HepG2 (cell line): Measurements from ENCODE around the gene TFCP2L1. TPM values are rescaled to one million over a fixed set of nuclear protein-coding genes. Genes with fewer than 3 reads are reported as not detected.

Experiments
- ATAC-seq: fragments of 200-7000 bp; cut with Tn5 transposase; 3 replicates; pipeline ENCODE4 v1.9.1; 2020; ENCODE audit warnings: mild to moderate bottlenecking, moderate library complexity
- BruUV-seq: library from RNA; stranded (reverse); fragments of 400-500 nt; replicated peaks from 2 replicates; lab custom pipeline; 2021; lab: Mats Ljungman, UMichigan
- CTCF ChIA-PET: fragments of 300-600 bp; formaldehyde crosslinking; extraction: SDS; loops from one replicate; lab custom pipeline; 2021; ENCODE audit warnings: low total read pairs, inconsistent platforms, low intra/inter-chr PET ratio; lab: Yijun Ruan, JAX
- POLR2A ChIA-PET: fragments of 350-600 bp; sonication (Branson Sonifier 250); formaldehyde crosslinking; loops from one replicate; lab custom pipeline; 2020; ENCODE audit warnings: antibody characterized with exemption, inconsistent platforms; lab: Yijun Ruan, JAX
- DNase-seq: peaks from one replicate; pipeline ENCODE4 v3.0.0-alpha.2; 2015; ENCODE audit warnings: low spot score
- FAIRE-seq: peaks from 3 replicates; lab custom pipeline; 2011; peaks lifted over from hg19 to GRCh38; lab: Jason Lieb, UNC
- H2AFZ ChIP-seq: one replicate; pipeline ENCODE4 v1.6.1; 2011; ENCODE audit warnings: low read length, inconsistent platforms
- H3K27ac ChIP-seq: fragments of 300-600 bp; 3 replicates; pipeline ENCODE4 v1.8.0; 2011; ENCODE audit warnings: mixed run types, mild to moderate bottlenecking, mixed read lengths, low read length, inconsistent platforms; ENCODE audit not compliant: insufficient read depth; ENCODE audit errors: extremely low read length
- H3K27me3 ChIP-seq, 2 experiments: fragments of 200-600 bp in 1 of 2; 2 replicates in 1 of 2; 3 replicates in 1 of 2; pipeline versions ENCODE4 v1.6.0 to v1.8.0; 2011; ENCODE audit warnings: low read length in 2 of 2, mild to moderate bottlenecking in 2 of 2, moderate library complexity in 2 of 2, inconsistent platforms in 1 of 2; ENCODE audit not compliant: insufficient read depth in 2 of 2, control insufficient read depth in 1 of 2
- H3K36me3 ChIP-seq, 2 experiments: fragments of 200-600 bp in 1 of 2; replicated peaks in 1 of 2; 2 replicates in 1 of 2; 3 replicates in 1 of 2; pipeline versions ENCODE4 v1.5.1 to v1.8.0; 2011; ENCODE audit warnings: low read length in 2 of 2, inconsistent platforms in 1 of 2; ENCODE audit not compliant: insufficient read depth in 2 of 2, control insufficient read depth in 1 of 2
- H3K4me1 ChIP-seq: 2 replicates; pipeline ENCODE4 v1.5.1; 2012; ENCODE audit warnings: low read length, inconsistent platforms; ENCODE audit not compliant: insufficient read depth
- H3K4me2 ChIP-seq: 2 replicates; pipeline ENCODE4 v1.6.0; 2011; ENCODE audit warnings: low read depth, low read length, inconsistent platforms
- H3K4me3 ChIP-seq, 3 experiments: fragments of 200-600 bp in 1 of 3; sonication (generic), shearing (Covaris generic) in 1 of 3; replicated peaks in 1 of 3; 2 replicates each; pipeline ENCODE4 v1.5.1; 2011 to 2016; ENCODE audit warnings: low read length in 3 of 3, inconsistent platforms in 2 of 3, low read depth in 2 of 3, mild to moderate bottlenecking in 2 of 3, control low read depth in 1 of 3, mixed read lengths in 1 of 3; ENCODE audit not compliant: insufficient read depth in 1 of 3
- H3K79me2 ChIP-seq: one replicate; pipeline ENCODE4 v1.6.1; 2011; ENCODE audit warnings: low read length, inconsistent platforms; ENCODE audit not compliant: insufficient read depth
- H3K9ac ChIP-seq: 2 replicates; pipeline ENCODE4 v1.6.0; 2011; ENCODE audit warnings: mild to moderate bottlenecking, low read depth, low read length, inconsistent platforms; ENCODE audit not compliant: insufficient read depth
- H3K9me3 ChIP-seq: 2 replicates; pipeline ENCODE4 v1.5.1; 2012; ENCODE audit warnings: mild to moderate bottlenecking, low read length
- H4K20me1 ChIP-seq: 2 replicates; pipeline ENCODE4 v1.6.0; 2011; ENCODE audit warnings: inconsistent platforms, mild to moderate bottlenecking, low read length, moderate library complexity; ENCODE audit not compliant: insufficient read depth
- DR1 ChIP-seq: sonication (generic); formaldehyde crosslinking; IDR thresholded peaks from 2 replicates; pipeline ENCODE4 v1.8.0; 2021; ENCODE audit warnings: mild to moderate bottlenecking, missing genetic modification reagents, inconsistent platforms
- EP300 ChIP-seq, 3 experiments: sonication (generic) in 1 of 3; formaldehyde crosslinking in 1 of 3; IDR thresholded peaks; 2 replicates each; pipeline versions ENCODE4 v1.5.1 to v1.6.1; 2011 to 2020; ENCODE audit warnings: low read depth in 2 of 3, low read length in 2 of 3, borderline replicate concordance in 1 of 3, improper control_type of control experiment in 1 of 3, mild to moderate bottlenecking in 1 of 3, missing genetic modification reagents in 1 of 3, moderate library complexity in 1 of 3
- GATAD2A ChIP-seq: IDR thresholded peaks from 2 replicates; pipeline ENCODE4 v1.6.1; 2016
- HHEX ChIP-seq: IDR thresholded peaks from 2 replicates; pipeline ENCODE4 v1.6.1; 2016; ENCODE audit warnings: control low read depth
- HNF4A ChIP-seq: sonication (generic); formaldehyde crosslinking; IDR thresholded peaks from 2 replicates; pipeline ENCODE4 v1.4.0; 2020; ENCODE audit warnings: missing genetic modification reagents
- MBD4 ChIP-seq: IDR thresholded peaks from 2 replicates; pipeline ENCODE4 v1.6.1; 2012; ENCODE audit warnings: low read length, inconsistent platforms, borderline replicate concordance
- MTF2 ChIP-seq: sonication (generic); formaldehyde crosslinking; IDR thresholded peaks from 2 replicates; pipeline ENCODE4 v1.5.0; 2020; ENCODE audit warnings: missing genetic modification reagents, borderline replicate concordance
- ZNF264 ChIP-seq: sonication (generic); formaldehyde crosslinking; IDR thresholded peaks from 2 replicates; pipeline ENCODE4 v1.4.0; 2020; ENCODE audit warnings: missing genetic modification reagents
- ZNF556 ChIP-seq: sonication (generic); formaldehyde crosslinking; IDR thresholded peaks from 2 replicates; pipeline ENCODE4 v1.4.0; 2020; ENCODE audit warnings: mild to moderate bottlenecking, missing genetic modification reagents, borderline replicate concordance
- WGBS: methylation state at CpG from one replicate; pipeline ENCODE4 v1.1.6; 2017; ENCODE audit warnings: low lambda C conversion rate; 5-methylcytosine and 5-hydroxymethylcytosine counted together
- in situ Hi-C: cut with HindIII; loops from 2 replicates; pipeline ENCODE4 v1.10.0; 2017; ENCODE audit warnings: low pct_unique_long_range_greater_than_20kb; ENCODE audit not compliant: extremely low pct_ligation_motif_present
- intact Hi-C: fragments of 100-400 bp; cut with micrococcal nuclease; formaldehyde crosslinking; loops from one replicate; pipeline ENCODE4 v1.10.0; 2022; ENCODE audit not compliant: unreplicated experiment
- polyA plus RNA-seq, 8 experiments: library from polyadenylated mRNA; depleted of rRNA in 3 of 8; stranded (reverse) in 7 of 8; unstranded in 1 of 8; fragments of >200 nt; fragmentation: Illumina TruSeq in 4 of 8; extraction: Trizol in 4 of 8; gene quantifications; 2 replicates each; pipeline versions ENCODE4 v1.2.1 to v1.2.3, GENCODE V29; 2011 to 2016; ENCODE audit warnings: low read depth in 4 of 8, missing spikeins in 1 of 8, mixed read lengths in 1 of 8; ENCODE audit not compliant: insufficient read depth in 1 of 8
- total RNA-seq, 5 experiments: library from RNA; depleted of rRNA; stranded (reverse); fragments of >200 nt; fragmentation: Illumina TruSeq; extraction: Trizol; gene quantifications; 2 replicates each; pipeline ENCODE4 v1.2.3, GENCODE V29; 2016; ENCODE audit warnings: low read depth in 1 of 5
- TF ChIP-seq, protein P1 (sequence below): sonication (generic); formaldehyde crosslinking; IDR thresholded peaks from 2 replicates; pipeline ENCODE4 v1.5.1; 2020; ENCODE audit warnings: mild to moderate bottlenecking, missing genetic modification reagents
- TF ChIP-seq, protein P2 (sequence below): sonication (generic); formaldehyde crosslinking; IDR thresholded peaks from 2 replicates; pipeline ENCODE4 v1.8.0; 2022; ENCODE audit warnings: mild to moderate bottlenecking, missing genetic modification reagents, borderline replicate concordance
- TF ChIP-seq, protein P3 (sequence below): sonication (generic); formaldehyde crosslinking; IDR thresholded peaks from 2 replicates; pipeline ENCODE4 v1.8.0; 2022; ENCODE audit warnings: missing genetic modification reagents, mild to moderate bottlenecking, moderate library complexity, borderline replicate concordance

The TFCP2L1 gene
- total and polyA plus RNA-seq, 2 of the 13 experiments (the other 11 are each of a cell fraction or from before 2014, with no cell fraction given), result under 0.01 TPM; not detected in 1

DNA sequence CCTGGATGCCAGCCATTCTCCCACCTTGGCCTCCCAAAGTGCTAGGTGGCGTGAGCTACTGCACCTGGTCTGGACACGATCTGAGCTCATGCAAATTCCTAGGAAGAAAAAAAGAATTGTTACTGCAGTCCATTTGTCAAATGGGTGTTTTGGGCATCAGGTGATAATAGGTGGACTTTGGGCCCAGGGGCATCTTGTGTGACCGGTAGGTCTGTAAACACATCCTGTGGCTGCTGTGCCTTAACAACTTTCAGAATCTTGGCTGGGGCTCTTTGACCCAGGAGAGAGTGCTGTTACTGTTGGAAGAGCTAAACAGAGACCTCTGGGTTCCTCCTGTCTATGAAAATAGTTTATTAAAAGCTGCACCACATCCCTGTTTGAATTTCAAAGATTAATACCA is 34.9 kb upstream of the TFCP2L1 start:
- no peak for ATAC-seq
- no peak for DNase-seq

DNA sequence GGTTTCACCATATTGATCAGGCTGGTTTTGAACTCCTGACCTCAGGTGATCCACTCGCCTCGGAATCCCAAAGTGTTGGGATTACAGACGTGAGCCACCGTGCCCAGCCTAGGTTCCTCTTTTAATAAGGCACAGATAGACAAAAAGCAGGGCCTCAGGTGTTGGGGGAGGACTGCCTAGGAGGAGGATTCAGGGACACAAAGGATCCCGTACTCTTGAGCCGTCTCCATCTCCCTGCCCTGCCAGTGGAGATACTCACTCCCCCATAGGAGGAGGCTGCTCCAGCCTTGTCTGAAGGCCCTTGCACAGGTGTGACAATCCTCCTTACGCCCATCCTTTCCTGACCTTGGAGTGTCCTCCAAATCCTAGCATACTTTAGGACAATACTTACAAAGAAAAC is 32.0 kb upstream of the TFCP2L1 start:
- Histone ChIP-seq H3K9ac (no peak overlapping the region), H3K27ac (no peak overlapping the region), H3K4me1 (peaks cover 12% of the 10 kb centered on the region; the same call in 1 of the 2 replicates), H3K9me3 (no peaks in the 10 kb centered on the region), H3K36me3 (no peaks in the 10 kb centered on the region), H3K4me2 (no peak overlapping the region), H3K79me2 (no peaks in the 10 kb centered on the region), H3K27me3 (peaks cover 0 to 2% of the 10 kb centered on the region in 2 experiments; a peak in 1 of 5 replicates), H2AFZ (no peak overlapping the region), H4K20me1 (no peaks in the 10 kb centered on the region), H3K4me3 (no peak overlapping the region)
- 37% methylated on average over 7 of the region's 7 CpGs for WGBS
- intact Hi-C loops, result no loop called here
- ATAC-seq, result no peak
- ChIA-PET POLR2A (no interaction called here), CTCF (no interaction called here)
- no TSS peak for BruUV-seq
- FAIRE-seq, result no peak
- in situ Hi-C loops, result no loop called here
- no peak for DNase-seq
- TF ChIP-seq, protein P1, sequence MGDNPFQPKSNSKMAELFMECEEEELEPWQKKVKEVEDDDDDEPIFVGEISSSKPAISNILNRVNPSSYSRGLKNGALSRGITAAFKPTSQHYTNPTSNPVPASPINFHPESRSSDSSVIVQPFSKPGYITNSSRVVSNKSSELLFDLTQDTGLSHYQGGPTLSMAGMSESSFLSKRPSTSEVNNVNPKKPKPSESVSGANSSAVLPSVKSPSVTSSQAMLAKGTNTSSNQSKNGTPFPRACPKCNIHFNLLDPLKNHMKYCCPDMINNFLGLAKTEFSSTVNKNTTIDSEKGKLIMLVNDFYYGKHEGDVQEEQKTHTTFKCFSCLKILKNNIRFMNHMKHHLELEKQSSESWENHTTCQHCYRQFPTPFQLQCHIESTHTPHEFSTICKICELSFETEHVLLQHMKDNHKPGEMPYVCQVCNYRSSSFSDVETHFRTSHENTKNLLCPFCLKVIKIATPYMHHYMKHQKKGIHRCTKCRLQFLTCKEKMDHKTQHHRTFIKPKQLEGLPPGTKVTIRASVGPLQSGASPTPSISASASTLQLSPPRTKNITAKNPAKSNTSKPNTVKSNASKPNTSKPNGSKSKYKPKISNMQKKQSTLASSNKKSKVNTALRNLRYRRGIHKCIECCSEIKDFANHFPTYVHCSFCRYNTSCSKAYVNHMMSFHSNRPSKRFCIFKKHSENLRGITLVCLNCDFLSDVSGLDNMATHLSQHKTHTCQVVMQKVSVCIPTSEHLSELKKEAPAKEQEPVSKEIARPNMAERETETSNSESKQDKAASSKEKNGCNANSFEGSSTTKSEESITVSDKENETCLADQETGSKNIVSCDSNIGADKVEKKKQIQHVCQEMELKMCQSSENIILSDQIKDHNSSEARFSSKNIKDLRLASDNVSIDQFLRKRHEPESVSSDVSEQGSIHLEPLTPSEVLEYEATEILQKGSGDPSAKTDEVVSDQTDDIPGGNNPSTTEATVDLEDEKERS, result no peak
- TF ChIP-seq, protein P2, sequence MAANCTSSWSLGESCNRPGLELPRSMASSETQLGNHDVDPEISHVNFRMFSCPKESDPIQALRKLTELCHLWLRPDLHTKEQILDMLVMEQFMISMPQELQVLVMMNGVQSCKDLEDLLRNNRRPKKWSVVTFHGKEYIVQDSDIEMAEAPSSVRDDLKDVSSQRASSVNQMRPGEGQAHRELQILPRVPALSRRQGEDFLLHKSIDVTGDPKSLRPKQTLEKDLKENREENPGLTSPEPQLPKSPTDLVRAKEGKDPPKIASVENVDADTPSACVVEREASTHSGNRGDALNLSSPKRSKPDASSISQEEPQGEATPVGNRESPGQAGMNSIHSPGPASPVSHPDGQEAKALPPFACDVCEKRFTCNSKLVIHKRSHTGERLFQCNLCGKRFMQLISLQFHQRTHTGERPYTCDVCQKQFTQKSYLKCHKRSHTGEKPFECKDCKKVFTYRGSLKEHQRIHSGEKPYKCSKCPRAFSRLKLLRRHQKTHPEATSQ (CRISPR knock-in tag), result no peak
- TF ChIP-seq EP300 (IDR thresholded peaks at IDR 0.05; ENCODE audit: low read depth in 2 of 2, low read length in 2 of 2), result no peak
- TF ChIP-seq EP300 (CRISPR knock-in tag; IDR thresholded peaks at IDR 0.05; ENCODE audit: borderline replicate concordance), result no peak
- TF ChIP-seq, protein P3, sequence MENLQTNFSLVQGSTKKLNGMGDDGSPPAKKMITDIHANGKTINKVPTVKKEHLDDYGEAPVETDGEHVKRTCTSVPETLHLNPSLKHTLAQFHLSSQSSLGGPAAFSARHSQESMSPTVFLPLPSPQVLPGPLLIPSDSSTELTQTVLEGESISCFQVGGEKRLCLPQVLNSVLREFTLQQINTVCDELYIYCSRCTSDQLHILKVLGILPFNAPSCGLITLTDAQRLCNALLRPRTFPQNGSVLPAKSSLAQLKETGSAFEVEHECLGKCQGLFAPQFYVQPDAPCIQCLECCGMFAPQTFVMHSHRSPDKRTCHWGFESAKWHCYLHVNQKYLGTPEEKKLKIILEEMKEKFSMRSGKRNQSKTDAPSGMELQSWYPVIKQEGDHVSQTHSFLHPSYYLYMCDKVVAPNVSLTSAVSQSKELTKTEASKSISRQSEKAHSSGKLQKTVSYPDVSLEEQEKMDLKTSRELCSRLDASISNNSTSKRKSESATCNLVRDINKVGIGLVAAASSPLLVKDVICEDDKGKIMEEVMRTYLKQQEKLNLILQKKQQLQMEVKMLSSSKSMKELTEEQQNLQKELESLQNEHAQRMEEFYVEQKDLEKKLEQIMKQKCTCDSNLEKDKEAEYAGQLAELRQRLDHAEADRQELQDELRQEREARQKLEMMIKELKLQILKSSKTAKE (CRISPR knock-in tag), result no peak
- no peak for TF ChIP-seq MTF2 (CRISPR knock-in tag)
- TF ChIP-seq DR1, result no peak
- TF ChIP-seq GATAD2A (CRISPR knock-in tag), result no peak
- no peak for TF ChIP-seq MBD4
- TF ChIP-seq HHEX (CRISPR knock-in tag), result no peak
- TF ChIP-seq ZNF264 (CRISPR knock-in tag), result no peak

More for the DNA sequence above, 34.9 kb upstream of the TFCP2L1 start:
- Histone ChIP-seq H3K9ac (no peak overlapping the region), H3K9me3 (no peaks in the 10 kb centered on the region), H3K36me3 (no peaks in the 10 kb centered on the region), H2AFZ (no peak overlapping the region), H3K27ac (no peak overlapping the region), H4K20me1 (no peaks in the 10 kb centered on the region), H3K4me1 (peaks cover 12% of the 10 kb centered on the region; the same call in 1 of the 2 replicates), H3K79me2 (no peaks in the 10 kb centered on the region), H3K27me3 (peaks cover 0 to 2% of the 10 kb centered on the region in 2 experiments; a peak in 1 of 5 replicates), H3K4me2 (no peak overlapping the region), H3K4me3 (no peak overlapping the region)
- peak; percentile 65 for TF ChIP-seq HNF4A
- no peak for TF ChIP-seq ZNF556
- POLR2A ChIA-PET, result no interaction called here
- no peak for FAIRE-seq
- CTCF ChIA-PET, result no interaction called here
- intact Hi-C loops (loop anchor here (5.0 kb wide), 1 partner anchor 193 kb away; no protein-coding TSS in a partner anchor), in situ Hi-C loops (loop anchor here (10.0 kb wide), 3 partner anchors 195 to 625 kb away; no protein-coding TSS in a partner anchor)
- whole genome bisulfite sequencing, result 18% methylated on average over 3 of the region's 3 CpGs
- no TSS peak for BruUV-seq
